Right renal cortex interstitium (tissue), 3 donors: Measurements from ENCODE around the gene B3GAT2. TPM values are rescaled to one million over a fixed set of nuclear protein-coding genes. Genes with fewer than 3 reads are reported as not detected.

Experiments used
- DNase-seq, 3 donors: peaks; one replicate each; pipeline ENCODE4 v3.0.0-alpha.2; 2013; ENCODE audit warnings: low read depth in 3 of 3, low spot score in 2 of 3
- polyA plus RNA-seq, 3 donors: library from polyadenylated mRNA; unstranded; fragments of 120-200 nt; gene quantifications; one replicate each; pipeline ENCODE4 v1.2.1, GENCODE V29; 2013; ENCODE audit not compliant: insufficient read length in 3 of 3

The B3GAT2 gene
- polyA plus RNA-seq, 3 donors = 1.0 to 1.3 (median 1.1) TPM

DNA sequence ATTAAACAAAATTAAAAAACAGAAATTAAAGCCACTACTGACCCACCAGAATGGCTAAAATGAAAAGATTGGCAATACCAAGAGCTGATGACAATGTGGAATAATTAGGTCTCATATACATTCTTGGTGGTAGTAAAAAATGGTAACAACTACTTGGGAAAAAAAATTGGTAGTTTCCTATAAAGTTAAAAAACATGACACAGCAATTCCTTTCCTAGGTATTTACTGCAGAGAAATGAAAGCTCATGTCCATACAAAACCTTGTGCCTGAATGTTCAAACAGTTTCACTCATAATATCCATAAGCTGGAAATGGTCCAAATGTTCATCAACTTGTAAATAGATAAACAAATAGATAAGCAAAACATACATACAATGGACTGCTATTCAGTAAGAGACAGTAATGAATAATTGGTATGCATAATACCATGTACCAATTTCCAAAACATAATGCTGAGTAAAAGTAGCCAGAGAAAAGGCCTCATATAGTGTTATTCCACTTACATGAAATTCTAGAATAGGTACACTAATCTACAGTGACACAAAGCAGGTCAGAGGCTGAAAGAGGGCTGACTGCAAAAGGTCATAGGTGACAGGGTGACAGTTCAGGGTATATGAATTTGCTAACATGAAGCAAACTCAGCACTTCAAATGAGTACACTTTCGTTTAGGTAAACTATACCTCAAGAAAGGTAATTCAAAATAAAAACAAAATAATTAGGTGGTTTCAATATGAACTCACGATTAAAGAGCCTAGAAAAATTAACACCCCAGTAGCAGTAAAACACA is 53.0 kb downstream of the B3GAT2 start:
- DNase-seq = no peak

DNA sequence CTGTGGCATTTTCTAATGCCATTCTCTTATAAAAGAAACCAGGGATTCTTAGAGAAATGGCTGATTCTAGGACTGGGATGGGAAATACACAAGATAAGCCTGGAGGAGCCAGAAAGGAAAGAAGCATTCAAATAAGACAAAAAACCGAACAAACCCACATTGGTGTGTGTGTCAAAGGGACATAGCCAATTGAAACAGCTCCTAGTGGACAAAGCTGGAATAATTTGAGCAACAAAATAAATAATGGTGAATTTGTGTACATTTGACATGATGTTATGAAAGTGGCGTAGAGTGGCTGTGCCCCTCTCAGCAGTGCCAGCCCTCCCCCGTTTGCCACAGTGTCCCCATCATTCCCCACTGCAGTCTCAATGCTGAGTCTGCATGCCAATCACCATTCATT is 55.5 kb downstream of the B3GAT2 start:
- no peak for DNase-seq

DNA sequence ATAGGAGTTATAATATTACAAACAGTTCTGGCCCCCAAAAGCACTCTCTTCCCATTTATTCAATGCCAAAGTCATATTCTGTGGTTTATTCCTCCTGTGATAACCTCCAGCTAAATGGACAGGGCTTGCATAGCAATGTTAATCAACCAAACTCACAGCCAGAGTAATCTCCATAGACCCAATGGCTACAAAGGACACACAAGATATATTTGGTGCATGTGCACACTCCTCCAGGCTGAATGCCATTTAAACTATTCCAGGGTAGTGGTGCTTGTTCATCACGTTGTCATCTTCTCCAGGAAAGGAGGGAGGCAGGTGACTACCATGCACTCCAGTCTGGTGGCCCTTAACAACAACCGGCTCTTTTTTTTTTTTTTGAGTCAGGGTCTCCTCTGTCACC is 56.8 kb downstream of the B3GAT2 start:
- DNase-seq = no peak

DNA sequence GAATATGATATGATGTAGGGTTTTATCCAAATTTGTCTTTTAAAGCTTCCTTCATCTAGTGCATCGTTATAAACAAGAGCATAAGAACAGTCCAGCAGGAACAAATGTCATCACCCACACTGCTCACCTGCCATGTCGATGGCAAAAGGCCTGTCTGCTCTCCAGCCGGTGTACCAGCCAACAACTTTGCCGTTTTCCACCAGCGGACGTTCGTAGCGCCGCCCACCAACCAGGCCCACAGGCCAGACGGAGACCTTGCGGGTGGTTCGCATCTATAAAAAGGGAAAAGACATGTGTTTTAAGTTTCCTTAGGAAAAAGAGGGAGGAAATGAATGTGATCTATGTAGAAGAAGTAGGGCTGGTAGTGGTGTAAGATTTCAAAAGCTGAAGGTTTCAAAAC is 62.9 kb downstream of the B3GAT2 start:
- DNase-seq = no peak

DNA sequence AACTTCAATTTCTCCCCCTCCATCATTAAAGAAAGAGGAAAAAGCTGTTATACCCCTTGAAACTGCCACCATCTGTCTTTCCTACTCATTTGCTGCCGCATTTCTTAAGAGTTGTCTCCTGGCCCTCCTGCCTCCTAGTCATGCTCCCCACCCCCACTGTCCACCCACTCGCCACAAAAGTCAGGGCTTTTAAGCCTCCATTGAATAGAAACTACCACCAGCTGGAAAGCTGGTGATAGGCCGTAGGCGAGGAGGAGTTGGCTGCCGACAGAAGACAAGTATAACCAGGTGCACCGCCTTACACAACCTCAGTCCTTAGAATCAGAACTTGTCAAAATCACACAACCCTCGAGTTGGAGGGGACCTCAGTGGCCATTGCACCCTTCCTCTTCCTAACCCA is 67.6 kb downstream of the B3GAT2 start:
- no peak for DNase-seq

DNA sequence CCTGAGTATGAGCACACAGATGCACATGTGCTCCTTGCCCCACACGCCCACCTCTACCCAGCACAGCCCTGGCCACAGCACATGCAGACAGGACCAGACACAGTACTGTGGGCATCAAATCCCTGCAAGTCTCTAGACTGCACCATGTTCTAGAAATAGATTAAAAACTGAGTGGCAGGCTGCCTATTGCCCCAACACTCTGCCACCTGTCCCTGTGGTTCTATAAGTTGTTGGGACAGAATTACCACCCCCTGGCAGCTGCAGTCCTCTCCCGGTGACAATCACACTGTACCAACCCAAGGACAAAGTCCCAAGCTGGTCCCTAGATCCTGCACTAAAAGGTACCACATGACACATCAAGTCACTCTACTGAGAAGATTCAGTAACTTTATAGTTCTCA is 70.2 kb downstream of the B3GAT2 start:
- DNase-seq = no peak

DNA sequence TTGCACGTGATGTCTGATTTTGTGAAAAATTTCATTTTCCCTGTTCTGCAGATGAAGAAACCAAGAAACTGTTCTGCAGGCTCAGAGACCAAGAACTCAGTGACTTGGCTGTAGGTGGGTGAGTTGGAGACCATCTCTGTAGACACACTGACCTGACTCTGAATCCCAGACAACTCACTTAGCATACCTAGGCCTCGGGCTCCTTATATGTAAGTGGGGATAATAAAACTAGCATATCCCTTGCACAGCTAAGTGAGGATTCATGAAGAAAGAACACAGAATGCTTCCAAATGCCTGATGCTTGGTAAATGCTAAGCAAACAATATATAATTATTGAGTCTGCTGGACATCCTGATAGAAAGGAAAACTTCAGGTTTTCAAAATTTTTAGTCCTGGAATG is 70.8 kb downstream of the B3GAT2 start:
- DNase-seq = no peak

DNA sequence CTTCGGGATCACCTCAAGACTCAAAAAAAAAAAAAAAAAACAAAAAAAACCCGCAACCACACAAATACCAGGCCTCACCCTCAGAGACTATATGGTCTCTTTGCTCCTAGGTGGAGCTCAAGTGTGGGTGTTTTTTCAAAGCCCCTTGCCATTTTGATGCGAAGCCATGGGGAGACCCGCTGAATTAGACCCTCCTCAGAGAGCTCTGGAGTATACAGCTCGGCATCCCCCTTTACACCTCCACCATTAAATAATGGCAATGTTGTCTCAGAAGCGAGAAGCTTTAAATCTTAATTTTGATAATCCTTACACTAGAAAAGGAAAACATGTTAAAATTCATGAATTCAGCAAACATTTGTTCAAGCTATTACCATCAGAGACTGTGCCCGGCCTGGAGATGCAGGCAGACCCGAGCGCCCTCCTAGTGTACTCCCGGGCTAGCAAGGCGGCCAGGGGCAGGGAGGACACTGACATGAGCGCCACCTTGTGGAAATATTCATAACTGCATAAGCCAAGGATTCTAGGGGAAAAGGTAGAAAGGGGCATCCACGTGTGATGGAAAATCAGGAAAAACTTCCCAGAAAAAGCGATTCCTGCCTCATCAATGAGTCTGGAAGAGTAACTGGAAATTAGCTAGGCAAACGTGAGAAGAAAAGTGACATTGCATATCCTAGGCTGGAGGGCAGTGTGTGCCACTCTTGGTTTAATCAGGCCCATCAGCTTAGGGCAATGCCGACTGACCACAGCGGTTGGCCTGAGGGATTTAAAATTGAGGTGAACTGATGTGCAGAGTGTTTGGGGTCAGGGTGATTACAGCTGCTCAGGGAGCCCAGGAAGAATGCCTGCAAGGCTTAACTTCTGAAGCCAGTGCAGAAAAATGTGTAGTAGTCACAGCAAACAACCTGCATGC is 72.5 kb downstream of the B3GAT2 start:
- DNase-seq = peak in 2 of 3 donors; percentile 15 to 24

DNA sequence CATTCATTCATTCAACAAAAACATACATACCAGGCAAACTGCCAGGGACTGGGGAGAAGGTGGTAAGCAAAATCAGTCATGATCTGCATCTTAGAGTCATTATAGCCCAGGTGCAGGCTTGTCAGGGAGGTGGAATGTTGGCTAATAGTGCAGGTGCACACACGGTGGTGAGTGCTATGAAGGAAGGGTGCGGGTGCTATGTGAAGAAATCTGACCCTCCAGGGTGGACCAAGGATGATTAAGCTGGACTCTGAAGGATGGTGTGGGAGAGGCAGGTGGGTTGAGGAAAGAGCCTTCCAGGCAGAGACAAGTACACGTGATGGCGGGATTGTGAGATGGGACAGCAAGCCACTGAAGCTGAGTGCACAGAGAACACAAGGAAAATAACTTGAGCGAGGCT is 77.4 kb downstream of the B3GAT2 start:
- DNase-seq = no peak

DNA sequence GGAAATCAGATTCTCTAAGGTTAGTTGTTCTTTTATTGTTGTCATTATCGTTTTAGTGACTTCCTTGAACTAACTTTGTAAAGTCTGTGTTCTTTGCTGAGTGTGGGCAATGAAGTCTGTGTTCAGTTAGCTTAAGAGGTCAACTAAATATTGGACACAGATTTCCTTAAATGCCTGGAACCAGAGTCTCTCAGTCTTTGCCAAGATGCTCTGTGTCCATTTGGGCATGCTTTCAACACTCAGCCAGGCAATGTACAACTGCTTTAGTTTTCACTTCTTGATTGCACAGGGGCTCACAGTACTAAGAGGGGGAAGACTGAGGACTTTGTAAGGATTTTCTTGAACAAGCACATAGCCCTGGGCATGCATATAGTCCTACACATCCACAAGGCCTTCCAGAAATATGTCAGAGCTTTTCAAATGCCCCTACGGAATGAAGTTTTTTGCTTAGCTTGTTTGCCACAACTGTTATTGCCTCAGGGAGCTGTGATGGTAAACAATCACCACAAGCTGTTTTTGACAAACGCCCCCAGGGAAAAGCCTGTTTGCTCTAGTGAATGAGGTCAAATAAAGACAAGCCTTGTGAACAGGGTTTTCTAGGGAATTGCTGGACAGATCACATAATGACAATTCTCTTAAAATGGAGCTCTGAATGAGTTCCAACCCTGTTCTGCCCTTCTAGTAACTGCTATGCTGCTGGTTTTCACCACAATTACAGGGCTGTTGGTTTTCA is 82.5 kb downstream of the B3GAT2 start:
- no peak for DNase-seq

DNA sequence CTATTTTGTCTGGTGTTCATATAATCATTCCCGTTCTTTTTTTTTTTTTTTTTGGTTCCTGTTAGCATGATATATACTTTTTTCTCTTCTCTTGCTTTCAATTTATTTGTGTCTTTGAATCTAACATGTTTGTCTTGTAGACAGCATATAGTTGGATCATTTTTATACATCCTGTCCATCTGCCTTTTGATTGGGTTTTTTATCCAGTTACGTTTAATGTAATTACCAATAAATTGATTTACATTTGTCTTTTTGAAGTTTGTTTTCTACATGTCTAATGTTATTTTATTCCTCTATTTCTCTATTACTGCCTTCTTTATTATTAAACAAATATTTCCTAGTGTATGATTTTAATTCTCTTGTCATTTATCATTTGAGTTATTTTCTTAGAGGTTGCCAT is 84.4 kb downstream of the B3GAT2 start:
- DNase-seq = no peak

DNA sequence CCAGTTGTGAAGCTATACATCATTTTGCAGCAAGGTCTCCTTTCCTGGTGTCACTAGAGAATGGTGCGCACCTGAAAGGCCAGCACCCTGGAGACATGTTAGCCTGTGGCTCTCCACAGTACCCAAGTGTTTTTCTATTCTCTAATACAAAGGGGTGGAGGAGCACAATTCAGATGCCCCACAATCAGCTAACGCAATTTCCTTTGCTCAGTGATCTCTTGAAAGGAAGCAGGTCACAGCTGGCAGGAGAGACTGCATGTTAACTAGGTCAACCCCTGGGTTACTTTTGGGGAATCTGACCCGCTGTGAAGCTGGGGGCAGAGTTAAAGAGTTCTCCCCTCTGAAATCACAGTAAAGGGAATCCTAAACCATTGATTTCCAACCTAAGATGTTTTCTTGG is 92.5 kb downstream of the B3GAT2 start:
- DNase-seq = no peak

DNA sequence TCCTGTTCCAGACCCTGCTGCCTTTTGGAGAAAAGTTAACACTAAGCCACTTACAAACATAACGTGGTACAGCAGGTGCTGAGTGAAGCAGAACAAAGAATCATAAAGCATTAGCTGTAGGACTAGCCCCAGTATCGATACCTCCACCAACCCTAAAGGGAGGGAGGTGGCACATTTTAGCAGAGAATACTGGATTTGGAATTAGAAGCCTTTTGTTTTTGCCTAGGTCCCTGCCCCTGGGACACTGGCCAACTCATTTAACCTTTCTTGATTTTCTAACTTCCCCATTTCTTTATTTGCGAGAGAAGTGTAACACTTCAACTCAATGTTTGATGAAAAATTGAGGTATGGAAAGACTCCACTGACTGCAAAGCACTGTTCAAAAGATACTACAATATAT is 93.5 kb downstream of the B3GAT2 start:
- DNase-seq = no peak

DNA sequence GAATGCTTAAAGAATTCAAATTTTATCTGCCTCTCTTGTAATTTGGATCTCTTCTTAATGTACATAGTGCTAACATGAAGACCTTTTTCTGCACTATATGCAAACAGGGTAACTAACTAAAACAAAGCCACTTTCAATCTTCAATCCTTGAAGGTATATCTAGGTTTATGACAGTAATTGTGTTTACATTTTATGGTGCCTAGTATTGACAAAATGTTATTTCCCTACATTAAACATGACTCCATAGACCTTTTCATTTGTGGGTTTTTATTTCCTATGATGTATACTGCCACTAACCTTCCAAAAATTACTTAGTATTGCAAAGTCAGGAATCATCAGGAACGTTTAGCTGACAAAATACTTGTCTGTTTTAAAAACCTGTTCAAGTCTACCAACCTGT is 95.9 kb downstream of the B3GAT2 start:
- no peak for DNase-seq

DNA sequence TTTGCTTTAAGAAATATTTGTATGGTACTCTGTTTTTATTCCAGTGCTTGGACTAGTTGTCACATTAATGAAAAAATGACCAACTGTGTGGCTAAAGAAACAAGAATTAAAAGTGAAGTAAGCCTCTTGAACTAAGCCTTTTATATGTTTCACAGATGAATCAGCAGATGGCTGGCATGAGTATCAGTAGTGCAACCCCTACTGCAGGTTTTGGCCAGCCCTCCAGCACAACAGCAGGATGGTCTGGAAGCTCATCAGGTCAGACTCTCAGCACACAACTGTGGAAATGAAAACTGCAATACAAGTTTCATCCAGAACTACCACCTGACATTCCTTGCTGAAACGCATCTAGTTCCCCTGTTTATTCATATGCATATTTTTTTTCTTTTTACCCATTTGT is 96.8 kb downstream of the B3GAT2 start:
- DNase-seq = no peak

DNA sequence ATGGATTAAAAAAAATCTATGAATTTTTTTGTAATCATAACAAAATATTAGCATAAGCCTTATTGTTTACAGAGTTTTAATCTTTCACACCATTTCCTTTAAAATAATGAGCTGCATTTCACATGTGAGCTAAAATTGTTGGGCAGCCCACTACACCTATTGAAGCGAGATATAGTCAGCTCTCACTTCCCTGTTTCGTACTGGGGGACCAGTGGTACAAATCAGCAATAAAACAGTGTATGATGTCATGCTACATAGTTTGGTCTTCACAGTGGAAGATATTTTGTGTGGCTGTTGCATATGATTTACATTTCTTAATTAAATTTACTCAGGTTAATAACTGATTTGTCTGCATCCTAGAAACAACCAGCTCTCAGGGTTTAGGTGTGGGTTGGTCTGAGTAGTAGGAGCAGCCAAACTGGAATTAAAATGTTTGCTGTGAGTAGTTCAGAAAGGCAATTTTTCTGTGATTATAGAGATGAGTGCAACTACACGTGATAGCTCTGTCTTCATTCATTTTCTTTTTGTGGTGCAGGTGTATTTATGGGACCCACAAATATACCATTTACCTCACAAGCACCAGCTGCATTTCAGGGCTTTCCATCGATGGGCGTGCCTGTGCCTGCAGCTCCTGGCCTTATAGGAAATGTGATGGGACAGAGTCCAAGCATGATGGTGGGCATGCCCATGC is 99.3 kb downstream of the B3GAT2 start:
- DNase-seq = no peak

DNA sequence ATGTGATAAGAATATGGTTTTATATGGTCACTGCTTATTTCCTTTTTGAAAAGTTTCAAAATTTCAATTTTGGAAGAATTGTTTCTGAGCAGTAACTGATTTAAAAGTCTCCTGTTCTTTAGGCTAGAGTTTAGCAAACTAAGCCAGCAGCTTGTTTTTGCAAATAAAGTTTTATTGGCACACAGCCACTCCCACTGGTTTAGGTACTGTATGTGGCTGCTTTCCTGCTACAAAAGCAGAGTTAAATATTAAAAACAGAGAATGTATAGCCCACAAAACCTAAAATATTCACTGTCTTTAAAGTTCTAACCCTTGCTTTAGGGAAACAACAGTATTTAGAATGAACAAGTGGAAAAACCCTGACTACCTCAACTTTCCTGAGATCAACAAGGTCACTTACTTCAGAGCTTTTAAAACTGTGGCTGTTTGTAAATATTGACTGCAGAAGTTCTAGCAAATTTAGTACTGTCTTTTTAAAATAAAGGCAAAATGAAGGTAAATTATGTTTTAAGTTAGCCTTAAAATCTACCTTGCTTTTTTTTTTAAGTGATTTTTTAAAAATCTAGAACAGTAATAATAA is 104.1 kb downstream of the B3GAT2 start:
- DNase-seq = no peak

DNA sequence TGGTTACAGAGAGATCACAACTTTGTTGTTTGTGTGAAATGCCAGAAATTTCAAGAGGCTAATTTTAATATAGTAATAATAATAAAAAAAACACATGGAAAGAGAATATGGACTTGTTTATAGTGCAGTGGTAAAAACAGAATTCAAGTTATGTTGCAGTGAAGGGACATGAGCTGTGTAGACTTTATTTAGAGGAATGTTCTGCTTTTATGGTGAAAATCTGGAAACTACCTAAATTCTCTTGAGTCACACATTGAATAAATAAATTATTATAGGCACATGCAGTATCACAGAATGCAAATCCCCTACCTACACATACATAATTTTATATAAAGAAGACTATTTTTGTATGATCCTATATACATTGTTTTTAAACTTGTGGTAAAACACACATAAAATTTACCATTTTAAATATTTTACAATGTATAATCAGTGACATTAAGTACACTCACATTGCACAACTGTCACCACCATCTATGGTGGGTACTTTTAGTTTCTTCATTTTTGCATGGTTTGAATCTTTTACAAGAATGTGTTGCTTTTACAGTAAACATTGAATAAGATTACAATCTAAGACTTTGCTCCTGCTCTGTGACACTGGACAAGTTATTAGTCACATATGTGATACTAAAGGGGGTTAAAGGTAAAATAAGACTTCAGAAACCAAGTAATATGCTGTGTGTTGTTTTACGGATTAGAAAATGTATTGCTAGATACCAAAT is 107.4 kb downstream of the B3GAT2 start:
- DNase-seq = no peak
